Kidney epithelial cell (primary cell): ENCODE data around the gene RAB34. TPM values are rescaled to one million over a fixed set of nuclear protein-coding genes. Genes with fewer than 3 reads are reported as not detected.

Source experiments
- DNase-seq: peaks from one replicate; pipeline ENCODE4 v3.0.0-alpha.2; 2010; ENCODE audit warnings: low read depth
- H3K27me3 ChIP-seq: 2 replicates; pipeline ENCODE4 v1.6.0; 2011; ENCODE audit warnings: low read length; ENCODE audit not compliant: control insufficient read depth, insufficient read depth
- H3K36me3 ChIP-seq: 2 replicates; pipeline ENCODE4 v1.5.1; 2011; ENCODE audit warnings: low read length; ENCODE audit not compliant: control insufficient read depth, insufficient read depth
- H3K4me3 ChIP-seq: 2 replicates; pipeline ENCODE4 v1.5.1; 2011; ENCODE audit warnings: low read depth, mild to moderate bottlenecking, control low read depth, low read length
- total RNA-seq: library from RNA; depleted of rRNA; stranded (reverse); fragments of >200 nt; gene quantifications from 2 replicates; pipeline ENCODE4 v1.2.3, GENCODE V29; 2015
- TF ChIP-seq, protein P1 (sequence below): IDR thresholded peaks from 2 replicates; pipeline ENCODE4 v1.5.1; 2011; ENCODE audit warnings: mild to moderate bottlenecking, moderate library complexity, low read length, control low read depth, inconsistent platforms; ENCODE audit not compliant: insufficient read depth, poor library complexity, severe bottlenecking

RAB34 gene
- total RNA-seq, 1 donor from 2014 or later, result 314 TPM

DNA sequence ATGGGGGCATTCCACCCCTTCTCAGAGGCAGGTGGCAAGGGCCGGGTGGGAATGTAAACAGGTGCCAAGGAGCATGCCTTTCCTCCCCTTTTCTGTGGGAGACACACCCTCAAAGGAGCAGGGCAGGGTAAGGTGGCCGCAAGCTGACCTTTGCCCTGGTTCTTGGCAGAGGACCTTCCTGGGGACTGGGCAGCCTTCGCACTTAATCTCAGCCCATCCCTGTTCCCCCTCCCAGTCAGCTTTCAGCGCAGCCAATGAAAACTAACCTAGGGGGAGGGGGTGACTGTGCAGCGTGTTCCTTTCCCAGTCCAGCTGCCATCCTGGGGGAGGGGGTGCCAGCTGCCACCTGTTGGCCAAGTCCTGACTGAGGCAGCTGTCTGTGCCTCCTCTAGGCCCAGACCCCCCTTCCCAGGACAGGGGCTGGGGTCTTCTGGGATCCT, 29.0 kb upstream of the RAB34 start:
- Histone ChIP-seq H3K27me3 (no peaks in the 10 kb centered on the region), H3K4me3 (no peak overlapping the region), H3K36me3 (peaks cover 9% of the 10 kb centered on the region)
- TF ChIP-seq, protein P1, sequence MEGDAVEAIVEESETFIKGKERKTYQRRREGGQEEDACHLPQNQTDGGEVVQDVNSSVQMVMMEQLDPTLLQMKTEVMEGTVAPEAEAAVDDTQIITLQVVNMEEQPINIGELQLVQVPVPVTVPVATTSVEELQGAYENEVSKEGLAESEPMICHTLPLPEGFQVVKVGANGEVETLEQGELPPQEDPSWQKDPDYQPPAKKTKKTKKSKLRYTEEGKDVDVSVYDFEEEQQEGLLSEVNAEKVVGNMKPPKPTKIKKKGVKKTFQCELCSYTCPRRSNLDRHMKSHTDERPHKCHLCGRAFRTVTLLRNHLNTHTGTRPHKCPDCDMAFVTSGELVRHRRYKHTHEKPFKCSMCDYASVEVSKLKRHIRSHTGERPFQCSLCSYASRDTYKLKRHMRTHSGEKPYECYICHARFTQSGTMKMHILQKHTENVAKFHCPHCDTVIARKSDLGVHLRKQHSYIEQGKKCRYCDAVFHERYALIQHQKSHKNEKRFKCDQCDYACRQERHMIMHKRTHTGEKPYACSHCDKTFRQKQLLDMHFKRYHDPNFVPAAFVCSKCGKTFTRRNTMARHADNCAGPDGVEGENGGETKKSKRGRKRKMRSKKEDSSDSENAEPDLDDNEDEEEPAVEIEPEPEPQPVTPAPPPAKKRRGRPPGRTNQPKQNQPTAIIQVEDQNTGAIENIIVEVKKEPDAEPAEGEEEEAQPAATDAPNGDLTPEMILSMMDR, result no peak
- DNase-seq, result no peak

DNA sequence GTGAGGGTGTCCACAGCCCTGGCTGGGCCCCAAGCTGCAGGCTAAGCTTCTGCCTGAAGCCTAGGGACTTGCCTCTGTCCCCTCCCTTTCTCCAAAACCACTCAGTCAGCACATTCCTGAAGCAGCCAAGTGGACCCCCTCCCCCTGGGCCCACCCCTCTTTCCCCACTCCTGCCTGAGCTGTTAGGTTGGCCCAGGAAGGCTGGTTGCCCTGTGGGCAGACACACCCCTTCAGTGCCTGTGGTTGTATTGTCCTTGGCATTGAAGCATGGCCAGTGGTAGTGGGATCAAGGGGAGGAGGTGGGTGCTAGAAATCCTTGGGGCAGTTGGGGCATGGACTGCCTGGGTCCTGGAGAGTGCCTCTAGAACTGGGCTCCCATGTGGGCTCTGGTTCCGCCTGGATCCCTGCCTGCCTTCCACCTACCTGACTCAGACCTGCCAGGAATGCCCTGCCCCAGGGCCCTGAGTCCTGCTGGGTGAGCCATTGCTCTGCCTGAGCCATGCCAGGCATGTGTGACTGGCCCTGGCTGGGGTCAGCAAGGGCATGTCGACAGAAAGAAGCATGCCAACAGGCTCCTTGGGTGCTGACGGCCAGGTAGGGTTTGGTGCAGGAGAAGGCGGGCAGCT, 28.2 kb upstream of the RAB34 start:
- no peak for DNase-seq
- H3K36me3 ChIP-seq, result peaks cover 9% of the 10 kb centered on the region
- TF ChIP-seq, protein P1, result no peak
- peak overlapping the region; percentile 59 for H3K4me3 ChIP-seq
- H3K27me3 ChIP-seq, result no peaks in the 10 kb centered on the region

DNA sequence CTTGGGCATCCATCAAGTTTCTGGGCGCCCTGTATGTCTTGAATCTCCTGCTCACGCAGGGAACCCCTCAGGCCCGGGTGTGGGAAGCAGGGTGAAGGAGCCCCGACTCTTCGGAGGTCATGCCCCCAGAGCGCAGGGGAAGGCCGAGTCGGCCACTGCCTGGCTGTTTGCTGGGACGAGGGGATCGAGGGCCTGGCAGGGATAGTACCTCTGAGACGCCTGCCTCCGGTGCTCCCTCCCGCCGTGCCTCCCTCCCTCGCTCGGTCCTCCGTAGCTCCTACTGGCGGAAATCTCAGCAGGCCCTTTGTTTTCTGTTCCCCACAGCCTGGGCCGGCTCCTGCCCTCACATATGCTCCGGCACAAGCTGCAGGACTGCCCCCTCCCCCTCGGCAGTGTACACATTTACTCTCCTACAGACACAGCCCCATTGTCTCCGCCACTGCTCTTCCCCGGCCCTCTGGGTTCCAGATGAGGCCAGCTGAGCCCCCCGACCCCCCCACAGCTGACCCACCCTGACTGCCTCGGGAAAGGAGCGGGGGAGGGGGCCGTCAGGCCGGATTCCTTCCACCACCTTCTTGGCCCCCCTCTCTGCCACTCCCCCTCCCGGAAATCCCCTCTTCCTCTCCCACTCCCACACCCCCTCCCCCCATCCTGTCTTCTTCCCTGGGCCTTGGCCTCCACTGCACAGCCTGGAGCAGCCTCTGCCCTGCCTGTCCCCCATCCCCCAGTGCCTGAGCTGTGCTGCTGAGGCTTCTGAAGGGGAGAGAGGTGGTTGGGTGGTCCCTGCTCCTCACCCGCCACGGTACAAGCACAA, 27.5 kb upstream of the RAB34 start:
- no peak for DNase-seq
- Histone ChIP-seq H3K27me3 (no peaks in the 10 kb centered on the region), H3K4me3 (peak overlapping the region; percentile 59), H3K36me3 (peaks cover 6% of the 10 kb centered on the region)
- TF ChIP-seq, protein P1, result no peak

DNA sequence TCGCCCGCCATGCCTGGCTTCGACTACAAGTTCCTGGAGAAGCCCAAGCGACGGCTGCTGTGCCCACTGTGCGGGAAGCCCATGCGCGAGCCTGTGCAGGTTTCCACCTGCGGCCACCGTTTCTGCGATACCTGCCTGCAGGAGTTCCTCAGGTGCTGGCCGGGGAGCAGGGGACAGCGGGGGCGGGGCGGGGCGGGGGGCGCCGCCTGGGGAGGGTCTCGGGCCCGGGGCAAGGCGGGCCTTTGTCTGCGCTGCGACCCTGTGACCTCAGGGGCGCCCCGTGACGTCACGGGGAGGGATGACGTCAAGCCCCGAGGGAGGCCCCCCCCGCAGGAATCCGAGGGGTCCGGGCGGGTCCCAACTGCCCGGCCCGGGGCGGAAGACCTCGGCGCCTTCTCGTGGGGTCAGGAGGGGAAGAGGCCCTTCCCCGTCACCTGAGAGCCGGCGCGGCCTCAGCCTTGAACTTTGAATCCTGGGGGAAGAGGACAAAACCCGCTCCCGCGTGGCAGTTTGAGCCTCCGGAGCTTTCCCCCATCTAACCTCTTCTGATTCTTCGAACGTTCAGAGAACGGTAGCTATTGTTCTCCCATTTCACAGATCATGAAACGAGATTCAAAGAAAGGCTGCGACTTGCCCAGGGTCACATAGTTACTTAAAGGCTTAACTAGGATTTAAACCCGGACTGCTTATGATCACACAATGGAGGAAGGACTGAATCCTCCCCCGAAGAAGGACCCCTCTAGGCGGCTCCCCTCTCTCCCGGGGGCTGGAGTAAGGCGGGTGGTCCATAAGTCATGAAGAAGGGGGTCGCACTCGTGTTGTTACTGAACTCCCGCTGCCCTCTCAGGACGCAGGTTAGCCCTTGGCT, 26.7 kb upstream of the RAB34 start:
- TF ChIP-seq, protein P1, result no peak
- Histone ChIP-seq H3K36me3 (peaks cover 6% of the 10 kb centered on the region), H3K4me3 (peak overlapping the region; percentile 59), H3K27me3 (no peaks in the 10 kb centered on the region)
- no peak for DNase-seq

DNA sequence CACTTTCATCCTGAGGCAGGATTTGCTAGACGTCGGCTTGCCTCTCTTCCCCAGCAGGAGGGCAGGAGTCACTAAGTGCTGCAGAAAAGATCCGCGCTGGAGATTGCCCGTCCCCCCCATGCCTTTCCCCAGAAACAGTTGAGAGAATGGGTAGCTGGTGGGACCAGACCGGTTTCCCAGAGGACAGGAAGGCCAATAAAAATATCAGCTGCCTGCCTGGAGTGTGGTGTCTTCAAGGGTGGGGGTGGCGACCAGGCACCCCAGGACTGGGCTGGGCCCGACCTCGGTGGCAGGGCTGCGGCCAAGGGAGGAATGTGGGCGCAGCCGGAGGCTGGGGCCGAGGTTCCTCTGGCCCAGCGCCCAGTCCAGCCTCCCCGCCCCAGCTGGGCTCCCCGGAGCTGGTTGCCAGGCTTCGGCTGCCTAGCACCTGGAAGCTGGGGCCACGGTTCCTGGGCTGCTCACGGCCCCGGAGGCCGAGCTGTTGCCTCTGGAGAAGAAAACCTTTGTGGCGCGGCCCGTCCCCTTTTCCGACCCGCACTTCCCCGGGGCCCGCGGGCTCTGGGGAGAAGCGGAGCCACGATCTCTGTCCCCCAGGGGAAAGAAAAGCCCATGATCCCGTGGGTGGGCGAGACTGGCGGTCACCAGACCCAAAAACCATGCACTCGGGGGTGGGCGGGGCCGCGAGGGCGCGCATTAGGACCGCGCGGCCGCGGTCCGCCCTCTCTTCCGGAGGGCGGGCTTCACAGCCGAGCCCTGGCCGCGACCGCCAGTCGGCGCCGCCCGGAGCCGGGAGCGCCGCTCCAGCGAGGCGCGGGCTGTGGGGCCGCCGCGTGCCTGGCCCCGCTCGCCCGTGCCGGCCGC, 25.8 kb upstream of the RAB34 start, which contains the start of gene TRAF4:
TRAF4 (plus strand) TSS at position 769 of the 861 bp plus-strand sequence. CDS start 102 bp downstream, outside the sequence.
- DNase-seq, result no peak
- Histone ChIP-seq H3K27me3 (no peaks in the 10 kb centered on the region), H3K36me3 (peaks cover 5% of the 10 kb centered on the region), H3K4me3 (peak within 1 kb of the TSS; percentile 59)
- TF ChIP-seq, protein P1, result no peak
